C4-2B (cell line): Measurements from ENCODE around the gene RAG1.

Source experiments
- H3K27ac ChIP-seq: fragments of 450-650 bp; 2 replicates; pipeline ENCODE4 v1.5.1; 2017
- ZFX ChIP-seq: fragments of 450-650 bp; IDR thresholded peaks from 2 replicates; pipeline ENCODE4 v1.6.1; 2017
- TF ChIP-seq, protein P1 (sequence below): fragments of 450-650 bp; conservative IDR thresholded peaks from 2 replicates; pipeline ENCODE4 v1.5.1; 2017; ENCODE audit warnings: mild to moderate bottlenecking

The RAG1 gene

DNA sequence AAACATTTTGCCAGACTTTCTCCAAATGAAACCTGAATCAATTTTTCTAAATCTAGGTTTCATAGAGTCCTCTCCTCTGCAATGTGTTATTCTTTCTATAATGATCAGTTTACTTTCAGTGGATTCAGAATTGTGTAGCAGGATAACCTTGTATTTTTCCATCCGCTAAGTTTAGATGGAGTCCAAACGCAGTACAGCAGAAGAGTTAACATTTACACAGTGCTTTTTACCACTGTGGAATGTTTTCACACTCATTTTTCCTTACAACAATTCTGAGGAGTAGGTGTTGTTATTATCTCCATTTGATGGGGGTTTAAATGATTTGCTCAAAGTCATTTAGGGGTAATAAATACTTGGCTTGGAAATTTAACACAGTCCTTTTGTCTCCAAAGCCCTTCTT lies 9.6 kb downstream of the RAG1 start:
- no peak overlapping the region for H3K27ac ChIP-seq
- TF ChIP-seq, protein P1, sequence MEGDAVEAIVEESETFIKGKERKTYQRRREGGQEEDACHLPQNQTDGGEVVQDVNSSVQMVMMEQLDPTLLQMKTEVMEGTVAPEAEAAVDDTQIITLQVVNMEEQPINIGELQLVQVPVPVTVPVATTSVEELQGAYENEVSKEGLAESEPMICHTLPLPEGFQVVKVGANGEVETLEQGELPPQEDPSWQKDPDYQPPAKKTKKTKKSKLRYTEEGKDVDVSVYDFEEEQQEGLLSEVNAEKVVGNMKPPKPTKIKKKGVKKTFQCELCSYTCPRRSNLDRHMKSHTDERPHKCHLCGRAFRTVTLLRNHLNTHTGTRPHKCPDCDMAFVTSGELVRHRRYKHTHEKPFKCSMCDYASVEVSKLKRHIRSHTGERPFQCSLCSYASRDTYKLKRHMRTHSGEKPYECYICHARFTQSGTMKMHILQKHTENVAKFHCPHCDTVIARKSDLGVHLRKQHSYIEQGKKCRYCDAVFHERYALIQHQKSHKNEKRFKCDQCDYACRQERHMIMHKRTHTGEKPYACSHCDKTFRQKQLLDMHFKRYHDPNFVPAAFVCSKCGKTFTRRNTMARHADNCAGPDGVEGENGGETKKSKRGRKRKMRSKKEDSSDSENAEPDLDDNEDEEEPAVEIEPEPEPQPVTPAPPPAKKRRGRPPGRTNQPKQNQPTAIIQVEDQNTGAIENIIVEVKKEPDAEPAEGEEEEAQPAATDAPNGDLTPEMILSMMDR, result no peak
- TF ChIP-seq ZFX, result no peak

DNA sequence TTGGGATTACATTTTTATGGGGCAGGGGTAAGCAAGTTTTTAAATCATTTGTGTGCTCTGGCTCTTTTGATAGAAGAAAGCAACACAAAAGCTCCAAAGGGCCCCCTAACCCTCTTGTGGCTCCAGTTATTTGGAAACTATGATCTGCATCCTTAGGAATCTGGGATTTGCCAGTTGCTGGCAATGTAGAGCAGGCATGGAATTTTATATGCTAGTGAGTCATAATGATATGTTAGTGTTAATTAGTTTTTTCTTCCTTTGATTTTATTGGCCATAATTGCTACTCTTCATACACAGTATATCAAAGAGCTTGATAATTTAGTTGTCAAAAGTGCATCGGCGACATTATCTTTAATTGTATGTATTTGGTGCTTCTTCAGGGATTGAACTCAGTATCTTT lies 10.1 kb downstream of the RAG1 start:
- no peak overlapping the region for H3K27ac ChIP-seq
- no peak for TF ChIP-seq ZFX
- TF ChIP-seq, protein P1, result no peak

DNA sequence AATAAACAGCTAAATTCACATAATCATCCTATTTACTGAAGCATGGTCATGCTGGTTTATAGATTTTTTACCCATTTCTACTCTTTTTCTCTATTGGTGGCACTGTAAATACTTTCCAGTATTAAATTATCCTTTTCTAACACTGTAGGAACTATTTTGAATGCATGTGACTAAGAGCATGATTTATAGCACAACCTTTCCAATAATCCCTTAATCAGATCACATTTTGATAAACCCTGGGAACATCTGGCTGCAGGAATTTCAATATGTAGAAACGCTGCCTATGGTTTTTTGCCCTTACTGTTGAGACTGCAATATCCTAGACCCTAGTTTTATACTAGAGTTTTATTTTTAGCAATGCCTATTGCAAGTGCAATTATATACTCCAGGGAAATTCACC lies 10.7 kb downstream of the RAG1 start:
- TF ChIP-seq, protein P1, result no peak
- no peak for TF ChIP-seq ZFX
- no peak overlapping the region for H3K27ac ChIP-seq

DNA sequence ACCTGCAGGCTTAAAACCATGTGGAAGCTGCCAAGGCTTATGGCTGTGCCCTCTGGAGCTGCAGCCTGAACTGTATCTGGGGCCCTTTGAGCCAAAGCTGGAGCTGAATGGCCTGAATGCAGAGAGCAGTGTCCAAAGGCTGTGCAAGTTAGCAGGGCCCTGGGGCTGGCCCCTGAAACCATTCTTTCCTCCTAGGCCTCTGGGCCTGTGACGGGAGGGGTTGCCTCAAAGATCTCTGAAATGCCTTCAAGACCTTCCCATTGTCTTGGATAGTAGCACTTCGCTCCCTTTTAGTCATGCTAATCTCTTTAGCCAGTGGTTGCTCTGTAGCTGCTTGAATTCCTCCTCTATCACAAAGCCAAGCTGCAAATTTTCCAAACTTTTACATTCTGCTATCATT lies 13.7 kb downstream of the RAG1 start:
- TF ChIP-seq, protein P1, result no peak
- no peak for TF ChIP-seq ZFX
- H3K27ac ChIP-seq, result no peak overlapping the region

DNA sequence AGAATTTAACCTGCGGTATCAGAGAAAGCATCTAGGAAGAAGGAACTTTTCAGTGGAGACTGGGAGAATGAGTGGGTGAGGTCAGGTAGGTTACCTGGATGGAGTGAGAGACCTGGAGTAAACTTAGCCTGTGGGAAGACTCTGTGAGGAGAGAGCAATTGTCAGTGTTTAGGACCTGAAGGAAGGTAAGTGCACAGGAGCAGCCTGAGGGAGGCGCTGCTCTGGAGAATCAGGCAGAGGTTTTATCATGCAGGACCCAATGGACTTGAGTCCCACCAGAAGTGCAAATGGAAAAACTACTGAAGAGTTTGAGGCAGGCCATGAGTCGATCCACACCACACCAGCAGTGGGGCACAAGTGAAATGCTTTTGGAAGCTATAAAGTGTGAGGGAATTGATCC lies 15.9 kb downstream of the RAG1 start:
- TF ChIP-seq, protein P1, result no peak
- no peak for TF ChIP-seq ZFX
- no peak overlapping the region for H3K27ac ChIP-seq

DNA sequence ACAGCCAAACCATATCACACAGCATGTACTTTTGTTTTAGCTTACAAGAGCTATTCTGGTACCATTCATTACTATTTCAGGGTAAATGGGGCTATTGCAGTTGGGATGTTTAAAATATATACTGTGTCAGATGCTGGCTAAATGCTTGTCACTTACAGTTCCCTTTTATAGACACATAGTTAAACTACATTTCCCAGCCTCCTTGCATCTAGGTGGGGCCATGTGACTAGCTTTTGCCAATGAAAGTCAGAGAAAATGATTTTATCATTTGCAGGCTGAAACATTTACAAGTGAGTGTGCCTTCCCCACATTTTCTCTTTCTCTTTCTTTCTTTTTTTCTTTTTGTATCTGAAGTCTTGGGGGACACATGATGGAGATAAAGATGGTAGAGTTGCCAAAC lies 18.7 kb downstream of the RAG1 start:
- H3K27ac ChIP-seq, result no peak overlapping the region
- no peak for TF ChIP-seq ZFX
- TF ChIP-seq, protein P1, result no peak

DNA sequence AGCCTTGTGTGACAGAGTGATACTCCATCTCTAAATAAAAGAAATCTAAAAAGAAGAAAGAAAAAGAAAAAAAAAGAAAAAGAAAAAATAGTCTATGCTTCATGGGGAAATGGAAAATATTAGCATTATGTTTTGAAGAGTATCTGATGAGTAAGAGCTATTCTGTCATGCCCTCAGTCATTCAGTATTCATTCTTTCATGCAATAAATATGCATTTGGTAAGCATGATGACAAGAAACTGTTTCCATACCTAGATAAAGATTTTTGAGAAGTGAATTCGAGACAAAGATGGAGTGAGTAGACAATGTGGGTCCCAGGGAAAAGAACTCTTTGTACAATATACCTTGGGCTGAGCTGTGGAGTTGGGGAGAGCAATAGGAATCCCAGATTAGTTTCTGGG lies 20.3 kb downstream of the RAG1 start:
- TF ChIP-seq, protein P1, result no peak
- no peak for TF ChIP-seq ZFX
- H3K27ac ChIP-seq, result no peak overlapping the region
